Frontal cortex (tissue), 4 donors: ENCODE data around the gene YPEL5. TPM values are rescaled to one million over a fixed set of nuclear protein-coding genes. Genes with fewer than 3 reads are reported as not detected.
"Not testable (repeated sequence)": the region's sequence is repeated elsewhere in the genome, so short reads cannot be mapped to it uniquely, and the experiment has no call there.

Experiments used
- DNase-seq, 2 donors: peaks; one replicate each; pipeline ENCODE4 v3.0.0; 2012; ENCODE audit warnings: low spot score in 2 of 2
- FAIRE-seq: peaks from 2 replicates; lab custom pipeline; 2012; peaks lifted over from hg19 to GRCh38; lab: Jason Lieb, UNC
- total RNA-seq: library from RNA; depleted of rRNA; stranded (reverse); fragments of >200 nt; gene quantifications from one replicate; pipeline ENCODE4 v1.2.3, GENCODE V29; 2014
- donor health status: control.
- donor health status: control.
- donor health status: control.

Gene YPEL5
- total RNA-seq, result 133 TPM

DNA sequence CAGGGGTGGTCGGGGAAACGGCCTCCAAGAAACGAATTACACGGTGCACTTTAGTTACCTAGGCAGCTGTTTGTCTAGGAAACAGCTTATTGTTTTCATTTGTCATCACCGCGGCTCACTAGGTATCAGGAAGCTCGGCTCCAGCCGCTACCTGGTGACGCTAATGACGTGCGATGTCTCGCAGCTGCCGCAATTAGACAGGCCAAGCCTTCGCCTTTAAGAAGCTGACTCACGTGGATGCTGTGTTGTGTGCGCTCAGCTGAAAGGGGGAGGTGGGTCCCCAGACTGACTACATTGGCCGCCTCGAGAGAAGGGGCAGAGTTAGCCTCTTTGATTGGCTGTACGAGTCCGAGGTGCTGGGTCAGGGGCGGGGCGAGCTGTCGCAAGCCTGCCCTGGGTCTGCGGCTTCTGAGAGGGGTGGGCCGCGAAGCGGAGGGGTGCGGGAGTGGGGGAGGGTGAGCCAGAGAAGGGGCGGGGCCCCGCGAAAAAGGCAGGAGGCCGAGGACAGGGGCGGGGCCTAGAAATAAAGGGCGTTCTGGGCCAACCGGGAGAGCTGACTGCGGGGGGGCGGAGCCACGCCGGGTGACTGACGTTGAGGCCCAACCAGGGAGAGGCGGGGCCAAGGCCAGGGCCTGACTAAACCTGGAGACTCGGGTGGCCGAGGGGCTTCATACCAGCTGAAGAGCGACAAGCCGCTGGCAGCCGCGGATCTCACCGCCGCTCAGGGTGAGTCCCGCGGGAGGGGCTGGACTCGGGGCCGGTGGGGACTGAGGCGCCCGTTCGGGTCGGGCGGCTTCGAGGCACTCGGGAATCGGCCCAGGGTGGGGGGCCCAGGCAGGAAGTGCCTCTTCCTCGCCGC is at the start of gene YPEL5:
Gene YPEL5 (plus strand): TSS at position 671 of the 859 bp plus-strand sequence. CDS start 9,645 bp downstream, outside the sequence.
- peak; percentile 81 for FAIRE-seq
- peak; percentile 94 to 97 for DNase-seq

GRCh38 chr2:30098266-30099005 is 48.4 kb upstream of the YPEL5 start:
- DNase-seq (no peak), FAIRE-seq (no peak)

DNA sequence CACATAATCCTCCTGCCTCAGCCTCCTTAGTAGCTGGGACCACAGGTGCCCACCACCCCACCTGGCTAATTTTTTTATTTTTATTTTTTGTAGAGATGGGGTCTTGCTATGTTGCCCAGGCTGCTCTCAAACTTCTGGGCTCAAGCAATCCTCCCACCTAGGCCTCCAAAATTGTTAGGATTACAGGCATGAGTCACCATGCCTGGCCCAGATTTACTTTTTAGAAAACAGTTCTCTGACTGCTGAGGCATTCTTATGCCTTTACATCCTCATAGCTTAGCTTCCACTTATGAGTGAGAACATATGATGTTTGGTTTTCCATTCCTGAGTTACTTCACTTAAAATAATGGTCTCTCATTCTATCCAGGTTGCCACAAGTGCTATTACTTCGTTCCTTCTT is 47.4 kb upstream of the YPEL5 start:
- FAIRE-seq, DNase-seq: not testable (repeated sequence)

DNA sequence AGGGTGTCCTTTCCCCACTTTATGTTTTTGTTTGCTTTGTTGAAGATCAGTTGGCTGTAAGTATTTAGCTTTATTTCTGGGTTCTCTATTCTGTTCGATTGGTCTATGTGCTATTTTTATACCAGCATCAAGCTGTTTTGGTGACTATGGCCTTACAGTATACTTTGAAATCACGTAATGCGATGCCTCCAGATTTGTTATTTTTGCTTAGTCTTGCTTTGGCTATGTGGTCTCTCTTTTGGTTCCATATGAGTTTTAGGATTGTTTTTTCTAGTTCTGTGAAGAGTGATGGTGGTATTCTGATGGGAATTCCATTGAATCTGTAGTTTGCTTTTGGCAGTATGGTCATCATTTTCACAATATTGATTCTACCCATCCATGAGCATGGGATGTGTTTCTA is 46.1 kb upstream of the YPEL5 start:
- not testable (repeated sequence) for FAIRE-seq, DNase-seq

DNA sequence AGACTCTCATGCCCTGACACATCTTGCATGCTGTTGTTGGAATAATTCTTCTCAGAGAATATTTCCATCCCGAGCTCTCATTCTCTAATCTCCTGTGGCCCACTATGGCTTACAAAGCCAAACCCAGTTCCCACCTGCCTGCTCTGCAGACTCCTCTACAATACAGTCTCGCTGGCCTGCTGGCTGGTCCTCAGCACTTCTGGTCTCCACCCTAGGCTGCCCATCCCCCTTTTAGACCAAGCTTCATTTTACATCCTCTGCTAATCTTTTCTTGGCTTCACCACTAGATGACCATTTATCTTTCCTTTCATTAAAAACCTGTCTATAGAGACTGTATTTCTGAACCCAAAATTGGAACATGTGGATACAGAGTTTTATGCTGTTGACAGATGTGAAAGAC is 42.5 kb upstream of the YPEL5 start:
- no peak for FAIRE-seq
- DNase-seq, result no peak

GRCh38 chr2:30105556-30105955 is 41.3 kb upstream of the YPEL5 start:
- FAIRE-seq, result no peak

GRCh38 chr2:30106543-30106942 is 40.3 kb upstream of the YPEL5 start:
- FAIRE-seq, result no peak

More at GRCh38 chr2:30105556-30105955, 41.3 kb upstream of the YPEL5 start:
- no peak for DNase-seq

GRCh38 chr2:30108192-30108591 is 38.6 kb upstream of the YPEL5 start:
- no peak for FAIRE-seq
- no peak for DNase-seq

More at GRCh38 chr2:30106543-30106942, 40.3 kb upstream of the YPEL5 start:
- no peak for DNase-seq

GRCh38 chr2:30108851-30109250 is 38.0 kb upstream of the YPEL5 start:
- FAIRE-seq (no peak), DNase-seq (no peak)

DNA sequence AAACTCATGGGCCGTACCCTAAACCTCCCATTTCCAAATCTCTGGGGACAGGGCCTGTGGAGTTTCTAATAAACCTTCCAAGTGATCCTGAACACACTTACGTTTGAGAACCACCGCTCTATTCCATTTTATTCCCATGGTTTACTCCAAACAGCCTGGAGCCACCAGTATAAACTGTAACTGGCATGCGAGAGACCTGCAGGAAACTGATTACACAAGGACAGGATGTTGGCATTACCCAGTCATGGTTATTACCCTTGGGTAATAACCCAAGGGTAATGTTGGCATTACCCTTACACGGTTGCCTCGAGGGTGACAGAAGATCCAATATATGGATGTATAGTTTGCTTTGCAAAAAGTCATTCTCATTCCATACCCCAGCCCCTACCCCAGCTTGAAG is 37.0 kb upstream of the YPEL5 start:
- FAIRE-seq, result no peak

GRCh38 chr2:30110773-30111172 is 36.0 kb upstream of the YPEL5 start:
- FAIRE-seq (no peak), DNase-seq (no peak)

More for the DNA sequence above, 37.0 kb upstream of the YPEL5 start:
- no peak for DNase-seq

GRCh38 chr2:30111186-30111585 is 35.6 kb upstream of the YPEL5 start:
- FAIRE-seq, DNase-seq: not testable (repeated sequence)

- FAIRE-seq (no peak), DNase-seq (no peak)
Observed at GRCh38 chr2:30112561-30112960, 34.2 kb upstream of the YPEL5 start.

GRCh38 chr2:30113617-30114293 is 33.1 kb upstream of the YPEL5 start:
- FAIRE-seq (no peak), DNase-seq (no peak)

DNA sequence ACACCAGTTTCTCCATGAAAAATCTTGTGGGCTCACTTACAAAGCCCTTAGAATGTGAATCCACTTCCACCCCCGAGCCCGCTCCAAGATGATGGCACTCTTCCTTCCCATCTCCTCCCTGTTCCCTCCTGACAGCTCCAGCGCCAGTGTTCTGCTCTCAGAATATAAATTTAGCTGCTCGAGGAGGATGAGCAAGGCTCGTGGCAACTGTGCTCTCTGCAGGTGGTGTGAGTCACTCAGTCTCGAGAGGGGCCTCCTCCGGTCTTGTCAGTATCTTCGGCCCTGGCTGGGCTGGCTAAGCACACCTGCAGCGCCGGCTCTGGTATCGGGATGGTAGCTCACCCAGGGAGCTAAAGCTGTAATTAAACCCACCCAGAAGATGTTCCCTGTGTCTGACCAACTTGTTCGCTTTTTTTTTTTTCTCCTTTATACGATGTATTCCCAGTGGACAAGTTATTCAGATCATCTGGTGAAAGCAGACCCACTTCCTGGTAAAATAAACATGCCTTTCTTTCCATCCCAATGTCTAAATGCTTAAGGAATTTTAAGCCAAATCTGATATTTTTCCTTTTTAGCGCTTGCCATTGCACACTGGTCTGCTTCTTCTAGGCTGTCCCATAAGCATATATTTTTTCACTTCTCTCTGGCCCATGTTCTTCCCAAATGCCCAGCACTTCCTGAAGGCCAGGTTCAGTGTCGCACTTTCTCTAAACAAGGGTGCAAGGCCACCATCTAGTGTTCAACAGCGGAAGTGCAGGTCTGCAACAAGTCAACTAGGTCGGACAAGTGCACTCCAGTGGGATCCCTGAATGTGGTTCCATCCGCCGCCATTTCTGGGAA is 31.4 kb upstream of the YPEL5 start:
- FAIRE-seq (no peak), DNase-seq (peak; percentile 45 to 60)

- FAIRE-seq (no peak), DNase-seq (no peak)
Observed at GRCh38 chr2:30115981-30116285, 30.9 kb upstream of the YPEL5 start.

DNA sequence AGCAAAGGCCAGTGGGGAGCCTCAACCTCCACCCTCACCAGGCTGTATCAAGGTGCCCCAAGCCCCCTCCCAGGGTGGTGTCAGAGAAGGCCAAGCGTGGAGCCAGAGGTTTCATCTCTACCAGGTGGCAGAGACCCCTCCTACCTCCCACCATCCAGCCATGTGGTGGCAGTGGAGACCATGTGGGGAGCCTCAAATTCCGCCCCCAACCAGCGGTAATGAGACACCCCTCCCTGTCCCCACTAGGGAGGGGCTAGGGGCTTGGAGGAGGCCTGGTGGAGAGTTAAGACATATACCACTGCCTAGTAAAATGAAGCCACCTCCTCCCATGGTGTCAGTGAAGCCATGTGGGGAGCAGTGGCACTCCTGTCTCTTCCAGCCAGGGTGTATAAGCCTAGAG is 24.4 kb upstream of the YPEL5 start:
- FAIRE-seq, result no peak

DNA sequence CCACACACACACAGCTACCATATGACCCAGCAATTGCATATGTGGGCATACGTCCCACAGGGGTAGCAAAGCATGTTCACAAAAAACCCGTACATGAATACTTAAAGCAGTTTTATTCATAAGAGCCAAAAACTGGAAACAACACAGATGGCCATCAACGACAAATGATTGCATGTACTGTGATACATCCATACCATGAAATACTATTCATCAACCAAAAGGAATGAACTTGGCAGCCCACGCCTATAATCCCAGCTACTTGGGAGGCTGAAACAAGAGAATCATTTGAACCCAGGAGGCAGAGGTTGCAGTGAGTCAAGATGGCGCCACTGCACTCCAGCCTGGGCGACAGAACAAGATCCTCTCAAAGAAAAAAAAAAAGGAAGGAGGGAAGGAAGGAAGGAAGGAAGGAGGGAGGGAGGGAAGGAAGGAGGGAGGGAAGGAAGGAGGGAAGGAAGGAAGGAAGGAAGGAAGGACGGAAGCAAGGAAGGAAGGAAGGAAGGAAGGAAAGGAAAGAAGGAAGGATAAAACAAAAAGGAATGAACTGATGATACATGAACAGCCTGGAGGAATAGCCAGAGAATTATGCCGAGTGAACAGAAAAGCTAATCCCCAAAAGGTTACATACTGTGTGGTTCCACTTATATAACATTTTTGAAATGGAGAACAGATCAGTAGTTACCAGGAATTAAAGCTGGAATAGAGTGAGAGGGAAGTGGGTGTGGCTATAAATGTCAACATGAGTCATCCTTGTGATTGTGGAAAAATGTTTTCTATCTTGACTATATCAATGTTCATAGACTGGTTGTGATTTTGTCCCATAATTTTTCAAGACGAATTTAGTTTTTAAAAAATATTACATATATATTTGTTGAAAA is 19.6 kb upstream of the YPEL5 start:
- FAIRE-seq (no peak), DNase-seq (no peak)

More for the DNA sequence above, 24.4 kb upstream of the YPEL5 start:
- DNase-seq, result no peak

- no peak for FAIRE-seq
Observed at GRCh38 chr2:30134582-30134981, 12.2 kb upstream of the YPEL5 start.

More at GRCh38 chr2:30134582-30134981, 12.2 kb upstream of the YPEL5 start:
- no peak for DNase-seq
